ENCODE data around the gene PSD4. TPM values are rescaled to one million over a fixed set of nuclear protein-coding genes. Genes with fewer than 3 reads are reported as not detected.

PSD4 gene
- total and polyA plus RNA-seq, 10 of the 15 experiments (the other 5 are each of a cell fraction or from before 2014, with no cell fraction given), result 0.68 to 114 (median 35.1) TPM

- TF ChIP-seq ZBTB33 (IDR thresholded peaks at IDR 0.05), result no peak; the same call in 1 of the 2 replicates
- peak; percentile 84; the same call in 1 of the 2 replicates for TF ChIP-seq ATF2 (IDR thresholded peaks at IDR 0.05; ENCODE audit: low read length)
Measured at GRCh38 chr2:113175042-113175628, 1.4 kb downstream of the PSD4 start (continued).

GRCh38 chr2:113175736-113176695 lies 2.2 kb downstream of the PSD4 start:
- intact Hi-C loops (cut with micrococcal nuclease; ENCODE audit: unreplicated experiment), result loop anchor here (1.0 kb wide), 1 partner anchor 38 kb away; no protein-coding TSS in a partner anchor
- WGBS (ENCODE audit: insufficient coverage, insufficient replicate concordance, low lambda C conversion rate, missing lambda C conversion rate), result 26% methylated on average over 11 of the region's 11 CpGs
- Histone ChIP-seq H3K27ac (ENCODE audit: control insufficient read depth, insufficient read depth) (peak overlapping the region; percentile 96), H2AFZ (ENCODE audit: control insufficient read depth, low read depth, low read length) (no peak overlapping the region), H4K20me1 (ENCODE audit: control insufficient read depth, insufficient read depth) (peaks cover 20% of the 10 kb centered on the region; the same call in 1 of the 2 replicates), H3K9me3 (replicated peaks; ENCODE audit: control insufficient read depth, insufficient read depth, low read length) (no peaks in the 10 kb centered on the region; the same call in 1 of the 3 replicates), H3K36me3 (ENCODE audit: control insufficient read depth in 2 of 2, insufficient read depth in 2 of 2, low read length in 1 of 2) (peaks cover 4 to 11% of the 10 kb centered on the region in 2 experiments), H3K4me2 (ENCODE audit: control insufficient read depth, insufficient read depth) (peak overlapping the region; percentile 86), H3K9ac (ENCODE audit: control insufficient read depth, insufficient read depth, low read length) (peak overlapping the region; percentile 97), H3K79me2 (ENCODE audit: control insufficient read depth, insufficient read depth, low read length) (peaks cover 73% of the 10 kb centered on the region), H3K4me1 (ENCODE audit: control insufficient read depth, insufficient read depth, low read length) (peaks cover 41% of the 10 kb centered on the region), H3K27me3 (replicated peaks in 1 of 2; ENCODE audit: control insufficient read depth in 2 of 2, insufficient read depth in 2 of 2, low read length in 1 of 2) (no peaks in the 10 kb centered on the region), H3K4me3 (peak overlapping the region; percentile 95)
- ChIA-PET POLR2A (interaction anchor here (0.6 to 1.2 kb wide), 4 partner anchors 26 to 41 kb away, joined by 3 to 4 read pairs (median 4); no protein-coding TSS in a partner anchor), SMC1A (ENCODE audit: uncharacterized antibody, unreplicated experiment) (interaction anchor here (0.9 to 4.2 kb wide), 12 partner anchors 7 to 96 kb away, joined by 3 to 52 read pairs (median 4); no protein-coding TSS in a partner anchor), CTCF (interaction anchor here (0.9 to 13.8 kb wide), 11 partner anchors 7 to 214 kb away, joined by 3 to 195 read pairs (median 6); no protein-coding TSS in a partner anchor), RAD21 (ENCODE audit: unreplicated experiment) (interaction anchor here (0.8 to 3.8 kb wide), 4 partner anchors 8 to 39 kb away, joined by 3 to 75 read pairs (median 14); no protein-coding TSS in a partner anchor)
- peak; percentile 13 for ATAC-seq
- TF ChIP-seq USF2 (IDR thresholded peaks at IDR 0.05; ENCODE audit: borderline replicate concordance, low read depth, low read length) (no peak), SIN3A (IDR thresholded peaks at IDR 0.05; ENCODE audit: low read depth, low read length) (0 out of 2 replicates have a peak, but pooled peaks have one; percentile 3), KDM1A (IDR thresholded peaks at IDR 0.05; ENCODE audit: borderline replicate concordance) (no peak), TCF3 (IDR thresholded peaks at IDR 0.05; ENCODE audit: borderline replicate concordance, insufficient read depth, low read depth, low read length) (0 out of 2 replicates have a peak, but pooled peaks have one; percentile 12)
- DNase-seq (ENCODE audit: low read depth, low spot score), result no peak
- no peak for FAIRE-seq
- in situ Hi-C loops (cut with MboI), result no loop called here
- BruUV-seq (replicated peaks), result no TSS peak

Measured in GM12878 (cell line).